ENCODE results near the gene BNC2.

- TF ChIP-seq, protein P1, sequence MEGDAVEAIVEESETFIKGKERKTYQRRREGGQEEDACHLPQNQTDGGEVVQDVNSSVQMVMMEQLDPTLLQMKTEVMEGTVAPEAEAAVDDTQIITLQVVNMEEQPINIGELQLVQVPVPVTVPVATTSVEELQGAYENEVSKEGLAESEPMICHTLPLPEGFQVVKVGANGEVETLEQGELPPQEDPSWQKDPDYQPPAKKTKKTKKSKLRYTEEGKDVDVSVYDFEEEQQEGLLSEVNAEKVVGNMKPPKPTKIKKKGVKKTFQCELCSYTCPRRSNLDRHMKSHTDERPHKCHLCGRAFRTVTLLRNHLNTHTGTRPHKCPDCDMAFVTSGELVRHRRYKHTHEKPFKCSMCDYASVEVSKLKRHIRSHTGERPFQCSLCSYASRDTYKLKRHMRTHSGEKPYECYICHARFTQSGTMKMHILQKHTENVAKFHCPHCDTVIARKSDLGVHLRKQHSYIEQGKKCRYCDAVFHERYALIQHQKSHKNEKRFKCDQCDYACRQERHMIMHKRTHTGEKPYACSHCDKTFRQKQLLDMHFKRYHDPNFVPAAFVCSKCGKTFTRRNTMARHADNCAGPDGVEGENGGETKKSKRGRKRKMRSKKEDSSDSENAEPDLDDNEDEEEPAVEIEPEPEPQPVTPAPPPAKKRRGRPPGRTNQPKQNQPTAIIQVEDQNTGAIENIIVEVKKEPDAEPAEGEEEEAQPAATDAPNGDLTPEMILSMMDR (IDR thresholded peaks at IDR 0.05): no peak
- TF ChIP-seq POLR2A (IDR thresholded peaks at IDR 0.05): no peak
Measured at GRCh38 chr9:16434526-16434925, 435.9 kb downstream of the BNC2 start.
